SKM-1 (cell line): ENCODE data around the gene MLF2.
A peak's percentile ranks its signal among the peaks of the same experiment; 100 is the strongest.
"Not testable (repeated sequence)": the region's sequence is repeated elsewhere in the genome, so short reads cannot be mapped to it uniquely, and the experiment has no call there.

ENCODE experiments used
- DNase-seq: peaks from one replicate; lab custom pipeline; 2025; ENCODE audit not compliant: unreplicated experiment; lab: John Stamatoyannopoulos, UW

Gene MLF2

DNA sequence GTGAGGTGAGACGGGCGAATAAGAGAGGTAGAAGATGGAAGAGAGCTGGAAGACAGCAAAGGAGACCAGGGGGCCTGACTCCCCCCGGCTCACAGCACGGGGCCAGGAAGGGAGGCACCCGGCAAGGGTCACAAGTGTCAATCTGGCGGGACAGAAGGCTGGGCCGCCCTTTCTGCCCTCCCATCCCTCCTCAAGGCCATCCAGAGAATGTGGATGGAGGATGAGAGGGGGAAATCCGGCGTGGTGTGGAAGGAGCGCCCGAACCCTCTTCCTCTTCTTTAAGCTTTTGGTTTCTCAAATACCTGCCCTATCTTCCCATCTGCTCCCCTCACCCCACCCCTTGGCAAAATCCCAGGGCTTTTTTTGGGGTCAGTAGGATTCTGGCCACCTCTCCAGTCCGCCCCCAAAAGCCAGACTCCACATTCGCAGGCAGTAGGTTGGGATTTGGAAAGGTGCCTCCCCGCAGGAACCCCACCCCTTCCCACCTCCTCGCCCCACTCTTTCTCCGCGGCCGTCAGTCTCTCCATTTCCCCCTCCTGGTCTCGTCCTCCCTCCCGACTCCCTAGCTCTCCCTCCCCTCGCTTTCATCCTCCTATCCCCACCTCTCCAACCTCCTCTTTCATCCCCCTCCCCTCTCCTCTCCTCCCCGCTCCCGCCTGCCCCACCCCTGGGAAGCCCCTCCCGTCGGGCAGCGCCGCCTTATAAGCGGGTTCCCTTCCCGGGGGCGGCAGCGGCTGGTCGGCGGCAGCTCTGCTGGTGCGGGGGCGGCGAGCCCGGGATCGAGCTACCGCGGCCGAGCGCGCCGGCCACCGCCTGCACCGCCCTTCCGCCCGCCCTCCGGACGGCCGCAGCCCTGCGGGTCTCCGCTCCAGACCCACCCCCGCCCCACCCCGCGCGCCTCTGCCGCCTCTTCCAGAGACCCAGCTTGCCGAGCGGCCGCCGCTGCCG, 13.0 kb upstream of the MLF2 start, which contains the start of gene PTMS:
Gene PTMS, plus strand, starts transcription at position 730 of the 948 bp plus-strand sequence. CDS start 343 bp downstream, outside the sequence.
- DNase-seq, result no peak

DNA sequence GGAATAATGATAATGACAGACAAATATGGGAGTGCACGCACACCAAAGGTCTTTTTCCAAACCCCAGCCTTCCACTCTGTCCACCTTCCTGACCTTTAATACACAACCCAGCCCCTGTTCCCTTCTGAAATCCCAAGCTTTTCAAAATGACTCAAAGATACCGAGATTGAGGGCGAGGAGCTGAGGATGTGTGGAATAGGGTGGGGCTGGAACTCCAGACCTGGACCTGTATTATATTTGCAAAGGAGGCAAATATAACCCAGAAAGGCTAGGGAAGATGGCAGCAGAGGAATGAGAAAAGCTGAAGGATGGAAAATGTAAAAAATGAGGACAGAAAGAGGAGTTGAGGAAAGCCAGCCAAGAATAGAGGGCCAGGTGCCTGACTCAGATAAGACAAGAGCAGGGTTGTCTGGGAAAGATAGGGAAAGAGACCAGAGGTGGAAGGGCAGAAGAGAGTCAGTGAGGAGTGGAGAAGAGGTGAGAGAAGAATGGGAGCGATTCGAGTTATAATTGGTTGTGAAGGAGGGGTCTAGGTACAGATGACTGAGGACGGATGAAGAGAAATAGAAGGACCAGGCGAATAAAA, 12.2 kb upstream of the MLF2 start:
- no peak for DNase-seq

DNA sequence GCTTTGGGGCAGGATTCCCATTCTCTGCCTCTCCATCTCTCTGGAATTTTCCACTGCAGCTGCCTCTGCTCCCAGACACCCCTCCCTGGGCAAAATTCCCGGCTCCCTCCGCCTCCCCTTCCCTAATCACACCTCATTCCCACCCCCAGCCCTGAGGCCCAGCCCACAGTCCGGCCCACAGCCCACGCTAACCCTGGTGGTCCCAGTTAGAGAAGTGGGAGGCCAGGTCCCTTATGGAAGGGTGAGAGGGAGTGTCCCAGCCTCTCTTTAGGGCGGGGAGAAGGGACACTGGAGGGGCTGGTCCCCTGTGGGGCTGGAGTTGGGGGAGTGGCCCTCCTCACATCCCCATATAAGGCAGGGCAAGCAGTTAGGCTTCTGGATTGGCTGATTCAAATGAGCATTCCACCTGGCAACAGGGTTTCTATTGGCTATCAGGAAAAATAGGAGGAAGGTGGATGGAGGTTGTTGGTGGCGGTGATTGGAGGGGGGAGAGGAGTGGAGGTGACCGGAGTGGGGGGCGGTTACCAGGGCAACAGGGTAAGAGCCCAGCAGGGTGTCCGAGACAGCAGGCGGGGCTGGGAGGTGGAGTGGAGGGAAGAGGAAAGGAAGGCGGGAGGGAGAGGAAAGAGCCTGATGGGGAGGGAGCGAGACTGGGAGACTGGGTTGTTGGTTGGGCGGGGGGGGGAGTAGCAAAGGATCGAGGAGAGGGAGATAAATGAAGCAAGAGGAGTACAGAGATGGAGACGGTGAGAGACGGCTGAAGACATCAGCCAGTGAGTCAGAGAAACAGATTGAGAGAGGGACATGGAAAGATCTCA, 11.3 kb upstream of the MLF2 start:
- no peak for DNase-seq

DNA sequence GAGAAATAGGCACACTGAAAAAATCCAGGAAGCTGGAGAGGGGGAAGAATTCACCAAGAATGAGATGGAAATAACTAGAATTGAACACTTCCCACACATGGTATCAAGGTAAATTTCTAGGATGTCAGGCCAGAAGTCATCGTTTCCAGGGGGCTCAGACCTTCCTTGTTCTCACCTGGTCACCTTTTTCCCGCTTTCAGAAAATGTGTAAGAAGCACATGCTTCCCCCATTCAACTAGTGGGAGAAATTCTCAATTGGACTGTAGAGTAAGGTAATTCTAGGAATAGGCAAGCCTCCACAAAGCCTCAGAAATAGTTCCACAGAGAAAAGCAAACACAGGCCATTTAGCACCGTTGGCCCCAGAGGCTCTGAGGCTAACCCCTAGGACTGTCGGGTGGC, 10.4 kb upstream of the MLF2 start:
- DNase-seq, result no peak

- DNase-seq, result no peak
Measured at GRCh38 chr12:6759741-6760140, 6.8 kb upstream of the MLF2 start.

GRCh38 chr12:6758506-6759095, 5.7 kb upstream of the MLF2 start:
- no peak for DNase-seq

GRCh38 chr12:6757028-6757690, 4.2 kb upstream of the MLF2 start:
- DNase-seq, result no peak

GRCh38 chr12:6754411-6754810, 1.5 kb upstream of the MLF2 start:
- DNase-seq, result no peak

- DNase-seq, result no peak
Measured at GRCh38 chr12:6753772-6754356, 923 bp upstream of the MLF2 start.

DNA sequence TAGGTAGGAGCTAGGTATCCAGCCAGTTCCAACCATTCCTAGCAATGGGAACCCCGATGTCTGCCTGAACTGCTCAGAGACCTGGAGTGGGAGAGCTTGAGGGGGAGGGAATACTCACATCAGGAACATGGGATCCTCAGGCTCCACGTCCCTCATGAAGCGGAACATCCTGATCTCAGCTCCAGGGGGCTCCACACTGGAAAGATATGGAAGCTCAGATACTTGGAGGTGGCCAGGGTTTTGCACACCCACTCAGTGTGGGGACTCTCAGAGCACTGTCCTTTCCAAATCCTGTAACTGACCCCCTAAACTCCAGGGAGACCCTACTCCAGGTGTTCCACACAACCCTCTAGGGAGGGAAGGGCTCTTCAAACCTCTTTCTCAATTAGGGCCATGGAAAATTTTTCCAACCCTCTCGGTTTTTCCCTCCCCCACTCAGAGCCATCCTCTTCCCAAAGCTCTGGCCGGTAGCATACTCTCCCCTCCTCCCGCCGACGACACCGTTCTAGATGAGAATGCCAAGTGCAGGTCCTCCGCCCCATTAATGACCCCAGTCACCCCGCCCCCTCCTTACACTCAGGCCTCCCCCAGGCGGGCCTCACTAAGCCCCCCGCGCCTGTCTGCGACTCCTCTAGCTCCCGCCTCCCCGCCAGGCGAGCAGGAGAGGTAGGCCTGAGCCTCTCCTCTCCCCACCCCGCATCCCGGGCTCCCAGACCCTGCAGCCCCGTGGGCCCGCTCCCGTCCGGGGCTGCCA, 597 bp downstream of the MLF2 start:
- no peak for DNase-seq

- no peak for DNase-seq
Measured at GRCh38 chr12:6751767-6752166, 1.2 kb downstream of the MLF2 start.

DNA sequence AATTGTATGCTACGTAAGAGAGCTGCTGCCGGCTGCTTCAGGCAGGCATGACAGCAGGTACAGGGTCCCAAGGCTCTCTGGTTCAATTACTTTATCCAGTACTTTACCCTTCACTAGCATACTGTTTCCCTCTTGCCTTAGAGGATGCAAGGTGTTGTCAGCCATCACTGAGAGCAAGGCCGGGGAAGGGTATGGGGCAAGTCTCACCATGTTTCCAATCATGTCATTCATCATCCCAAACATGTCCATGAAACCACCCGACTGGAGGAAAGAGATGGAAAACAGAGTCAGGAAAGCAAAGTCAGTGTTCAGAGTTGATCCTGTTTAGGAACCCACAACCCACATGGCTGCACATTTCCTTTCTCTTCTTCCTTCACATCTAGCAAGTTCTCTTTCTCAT, 2.4 kb downstream of the MLF2 start:
- DNase-seq, result no peak

- DNase-seq, result no peak
Measured at GRCh38 chr12:6748761-6749160, 4.2 kb downstream of the MLF2 start.

DNA sequence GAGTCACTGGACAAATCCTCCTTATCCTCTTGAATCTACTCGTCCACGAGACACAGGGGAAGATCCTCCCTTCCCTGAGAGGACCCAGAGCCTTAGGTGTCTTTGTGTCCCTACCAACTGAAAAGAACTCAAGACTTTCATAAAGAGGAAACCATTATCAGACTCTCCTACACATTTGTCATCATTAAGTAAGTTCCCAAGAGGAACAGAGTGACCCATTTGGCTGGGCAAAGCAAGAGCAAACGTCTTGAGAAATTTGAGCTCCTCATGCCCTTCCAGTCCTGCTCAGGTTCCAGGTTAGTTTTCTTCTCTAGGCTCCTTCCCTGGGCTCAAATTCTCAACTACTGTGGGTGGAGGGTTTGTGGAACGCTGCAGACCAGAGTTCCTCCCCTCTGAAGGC, 5.7 kb downstream of the MLF2 start:
- DNase-seq, result no peak

- DNase-seq, result peak; percentile 64
Measured at GRCh38 chr12:6745741-6746525, 7.0 kb downstream of the MLF2 start.

- not testable (repeated sequence) for DNase-seq
Measured at GRCh38 chr12:6743300-6743699, 9.6 kb downstream of the MLF2 start.

- no peak for DNase-seq
Measured at GRCh38 chr12:6742834-6743233, 10.1 kb downstream of the MLF2 start.

- DNase-seq, result not testable (repeated sequence)
Measured at GRCh38 chr12:6742080-6742479, 10.9 kb downstream of the MLF2 start.

GRCh38 chr12:6736754-6737153, 16.2 kb downstream of the MLF2 start:
- no peak for DNase-seq
